IMR-90 (cell line): ENCODE results near the gene OSBP2. TPM values are rescaled to one million over a fixed set of nuclear protein-coding genes. Genes with fewer than 3 reads are reported as not detected.

Source experiments
- ATAC-seq: fragments of 200-7000 bp; cut with Tn5 transposase; 2 replicates; pipeline ENCODE4 v1.9.1; 2020; ENCODE audit warnings: low read depth, mild to moderate bottlenecking, moderate library complexity
- BruUV-seq: library from RNA; stranded (reverse); fragments of 400-500 nt; replicated peaks from 2 replicates; lab custom pipeline; 2021; lab: Mats Ljungman, UMichigan
- CTCF ChIA-PET: fragments of 300-600 bp; formaldehyde crosslinking; extraction: SDS; loops from one replicate; lab custom pipeline; 2021; ENCODE audit warnings: antibody characterized with exemption; lab: Yijun Ruan, JAX
- POLR2A ChIA-PET: fragments of 300-600 bp; sonication (Branson Sonifier 250); formaldehyde crosslinking; loops from one replicate; lab custom pipeline; 2022; ENCODE audit warnings: antibody characterized with exemption; ENCODE audit not compliant: unreplicated experiment; lab: Charles Lee
- DNase-seq: peaks from one replicate; pipeline ENCODE4 v3.0.0; 2013
- H2AFZ ChIP-seq: replicated peaks from 2 replicates; pipeline ENCODE3; 2013; ENCODE audit warnings: low read length, mild to moderate bottlenecking; ENCODE audit not compliant: poor library complexity
- H2AK5ac ChIP-seq: 2 replicates; pipeline ENCODE4 v1.6.1; 2013; ENCODE audit warnings: low read depth, low read length, inconsistent platforms
- H2AK9ac ChIP-seq: replicated peaks from 2 replicates; pipeline ENCODE3; 2013; ENCODE audit warnings: mild to moderate bottlenecking, low read depth, low read length, moderate library complexity; ENCODE audit not compliant: poor library complexity
- H2BK120ac ChIP-seq: 2 replicates; pipeline ENCODE4 v1.6.1; 2013; ENCODE audit warnings: low read depth, low read length, inconsistent platforms
- H2BK15ac ChIP-seq: 3 replicates; pipeline ENCODE4 v1.6.1; 2013; ENCODE audit warnings: low read depth, low read length, inconsistent platforms
- H2BK20ac ChIP-seq: 2 replicates; pipeline ENCODE4 v1.6.1; 2013; ENCODE audit warnings: low read depth, mild to moderate bottlenecking, inconsistent platforms, low read length, moderate library complexity
- H2BK5ac ChIP-seq: 2 replicates; pipeline ENCODE4 v1.6.1; 2013; ENCODE audit warnings: mild to moderate bottlenecking, low read depth, low read length, inconsistent platforms; ENCODE audit not compliant: poor library complexity, severe bottlenecking
- H3K14ac ChIP-seq: replicated peaks from 2 replicates; pipeline ENCODE4 v1.6.1; 2013; ENCODE audit warnings: low read depth, low read length, inconsistent platforms
- H3K18ac ChIP-seq: 2 replicates; pipeline ENCODE4 v1.6.1; 2013; ENCODE audit warnings: low read depth, low read length, control low read depth
- H3K23ac ChIP-seq: 2 replicates; pipeline ENCODE4 v1.6.1; 2013; ENCODE audit warnings: low read depth, low read length, inconsistent platforms
- H3K27ac ChIP-seq: 2 replicates; pipeline ENCODE4 v1.5.1; 2013; ENCODE audit warnings: mild to moderate bottlenecking, control low read depth, low read length; ENCODE audit not compliant: insufficient read depth
- H3K27me3 ChIP-seq: 2 replicates; pipeline ENCODE4 v1.6.1; 2013; ENCODE audit warnings: low read length; ENCODE audit not compliant: control insufficient read depth, insufficient read depth
- H3K36me3 ChIP-seq: 2 replicates; pipeline ENCODE4 v1.6.1; 2013; ENCODE audit warnings: low read length, mixed read lengths; ENCODE audit not compliant: control insufficient read depth, insufficient read depth
- H3K4ac ChIP-seq: 2 replicates; pipeline ENCODE4 v1.6.1; 2013; ENCODE audit warnings: low read depth, low read length, inconsistent platforms
- H3K4me1 ChIP-seq: 2 replicates; pipeline ENCODE4 v1.6.1; 2013; ENCODE audit warnings: low read length, mixed read lengths; ENCODE audit not compliant: control insufficient read depth, insufficient read depth
- H3K4me2 ChIP-seq: 2 replicates; pipeline ENCODE4 v1.6.1; 2013; ENCODE audit warnings: low read depth, mild to moderate bottlenecking, control low read depth, low read length, moderate library complexity
- H3K4me3 ChIP-seq: 2 replicates; pipeline ENCODE4 v1.5.1; 2013; ENCODE audit warnings: low read depth, mild to moderate bottlenecking, control low read depth, low read length, moderate library complexity; ENCODE audit not compliant: insufficient read depth
- H3K56ac ChIP-seq: 2 replicates; pipeline ENCODE4 v1.6.1; 2013; ENCODE audit warnings: low read length, inconsistent platforms; ENCODE audit not compliant: insufficient read depth; ENCODE audit errors: extremely low read depth
- H3K79me1 ChIP-seq, 2 experiments: 2 replicates each; pipeline ENCODE4 v1.6.1; 2013; ENCODE audit warnings: low read length in 2 of 2, inconsistent platforms in 1 of 2, low read depth in 1 of 2
- H3K9ac ChIP-seq: 2 replicates; pipeline ENCODE4 v1.6.1; 2013; ENCODE audit warnings: low read depth, low read length, control low read depth
- H3K9me1 ChIP-seq: 2 replicates; pipeline ENCODE4 v1.6.1; 2013; ENCODE audit warnings: low read length, inconsistent platforms; ENCODE audit not compliant: insufficient read depth
- H3K9me3 ChIP-seq: 2 replicates; pipeline ENCODE4 v1.6.1; 2013; ENCODE audit warnings: low read length; ENCODE audit not compliant: control insufficient read depth, insufficient read depth
- H4K20me1 ChIP-seq: 2 replicates; pipeline ENCODE4 v1.6.1; 2013; ENCODE audit warnings: low read length, inconsistent platforms; ENCODE audit not compliant: insufficient read depth
- H4K5ac ChIP-seq: 2 replicates; pipeline ENCODE4 v1.6.1; 2013; ENCODE audit warnings: mild to moderate bottlenecking, low read depth, low read length, control low read depth
- H4K8ac ChIP-seq, 2 experiments: 2 replicates each; pipeline ENCODE4 v1.6.1; 2013; ENCODE audit warnings: low read depth in 2 of 2, low read length in 2 of 2, control low read depth in 1 of 2, inconsistent platforms in 1 of 2
- H4K91ac ChIP-seq: 2 replicates; pipeline ENCODE4 v1.6.1; 2013; ENCODE audit warnings: low read depth, low read length, inconsistent platforms; ENCODE audit not compliant: insufficient read depth
- BHLHE40 ChIP-seq: fragments of 150-350 bp; IDR thresholded peaks from 2 replicates; pipeline ENCODE4 v1.6.1; 2016; ENCODE audit warnings: mild to moderate bottlenecking, low read depth, low read length
- WGBS, 2 experiments: methylation state at CpG; one replicate each; pipeline versions ENCODE4 v1.1.5 to v1.1.7; 2013; ENCODE audit warnings: missing lambda C conversion rate in 2 of 2; ENCODE audit not compliant: insufficient read length in 1 of 2; ENCODE audit errors: extremely low coverage in 2 of 2; 5-methylcytosine and 5-hydroxymethylcytosine counted together
- dilution Hi-C: fragments of 300-500 bp; cut with HindIII; formaldehyde crosslinking; loops from one replicate; pipeline ENCODE4 v1.14.3; 2018; ENCODE audit warnings: low sequenced_read_pairs; ENCODE audit not compliant: unreplicated experiment
- in situ Hi-C: fragments of 300-500 bp; cut with MboI; formaldehyde crosslinking; loops from 3 replicates; pipeline ENCODE4 v1.14.3; 2019; ENCODE audit warnings: low sequenced_read_pairs, inconsistent platforms, mixed read lengths
- intact Hi-C: fragments of 100-400 bp; cut with micrococcal nuclease; formaldehyde crosslinking; loops from 2 replicates; pipeline ENCODE4 v1.10.0; 2022
- polyA plus RNA-seq, 3 experiments: library from polyadenylated mRNA; depleted of rRNA; stranded (reverse); fragments of >200 nt; gene quantifications; 2 replicates each; pipeline ENCODE4 v1.2.3, GENCODE V29; 2012; ENCODE audit warnings: low replicate concordance in 1 of 3
- total RNA-seq: library from RNA; depleted of rRNA; stranded (reverse); fragments of >200 nt; gene quantifications from 2 replicates; pipeline ENCODE4 v1.2.3, GENCODE V29; 2012

The OSBP2 gene
- total and polyA plus RNA-seq, 2 of the 4 experiments (the other 2 are of a cell fraction), result 1.8 to 2.2 TPM

- H3K36me3 ChIP-seq, result no peaks in the 10 kb centered on the region
- no peak overlapping the region for H2AK9ac ChIP-seq
- H4K8ac ChIP-seq, result no peak overlapping the region
- no peak overlapping the region for H2BK5ac ChIP-seq
- no peaks in the 10 kb centered on the region for H3K27me3 ChIP-seq
- ATAC-seq, result no peak
- no peak overlapping the region for H3K9ac ChIP-seq
- H3K14ac ChIP-seq, result 0 out of 2 replicates have a peak overlapping the region, but pooled peaks have one; percentile 50
- no peak overlapping the region for H4K5ac ChIP-seq
- ChIA-PET CTCF (no interaction called here), POLR2A (no interaction called here)
- dilution Hi-C loops, result no loop called here
- H3K4me2 ChIP-seq, result no peak overlapping the region
- H3K4me1 ChIP-seq, result peaks cover 6% of the 10 kb centered on the region
- H3K18ac ChIP-seq, result no peak overlapping the region; the same call in 1 of the 2 replicates
- no peaks in the 10 kb centered on the region for H3K9me3 ChIP-seq
- H2AK5ac ChIP-seq, result peak overlapping the region; percentile 86; the same call in 1 of the 2 replicates
- no peaks in the 10 kb centered on the region for H4K20me1 ChIP-seq
- WGBS, 2 experiments, result 100% methylated on average over 1 of the region's 4 CpGs; no CpG with 5 or more reads in 1 of the 2 experiments
- no peak for TF ChIP-seq BHLHE40
- no peak overlapping the region for H3K56ac ChIP-seq
- peak overlapping the region; percentile 0; the same call in 1 of the 2 replicates for H2BK20ac ChIP-seq
- H4K91ac ChIP-seq, result no peak overlapping the region
- peak overlapping the region; percentile 65 for H2AFZ ChIP-seq
- H2BK15ac ChIP-seq, result peak overlapping the region; percentile 6; the same call in 1 of the 3 replicates
- no peak overlapping the region for H3K23ac ChIP-seq
- no peak for DNase-seq
- no peak overlapping the region for H3K27ac ChIP-seq
- H3K4me3 ChIP-seq, result no peak overlapping the region
- H3K9me1 ChIP-seq, result peaks cover 9% of the 10 kb centered on the region
- H3K79me1 ChIP-seq, result no peaks in the 10 kb centered on the region
- in situ Hi-C loops, result no loop called here
- BruUV-seq, result no TSS peak
- intact Hi-C loops, result no loop called here
- H2BK120ac ChIP-seq, result peak overlapping the region; percentile 61
- H3K4ac ChIP-seq, result peak overlapping the region; percentile 2; the same call in 1 of the 2 replicates
Observed at GRCh38 chr22:30718938-30719337, 24.3 kb downstream of the OSBP2 start.
